ENCODE data around the gene SLF2.

Gene SLF2

GRCh38 chr10:100894033-100894432, 18.7 kb upstream of the SLF2 start:
- H3K4me3 ChIP-seq (ENCODE audit: low read depth, low read length): no peak overlapping the region
- TF ChIP-seq, protein P1, sequence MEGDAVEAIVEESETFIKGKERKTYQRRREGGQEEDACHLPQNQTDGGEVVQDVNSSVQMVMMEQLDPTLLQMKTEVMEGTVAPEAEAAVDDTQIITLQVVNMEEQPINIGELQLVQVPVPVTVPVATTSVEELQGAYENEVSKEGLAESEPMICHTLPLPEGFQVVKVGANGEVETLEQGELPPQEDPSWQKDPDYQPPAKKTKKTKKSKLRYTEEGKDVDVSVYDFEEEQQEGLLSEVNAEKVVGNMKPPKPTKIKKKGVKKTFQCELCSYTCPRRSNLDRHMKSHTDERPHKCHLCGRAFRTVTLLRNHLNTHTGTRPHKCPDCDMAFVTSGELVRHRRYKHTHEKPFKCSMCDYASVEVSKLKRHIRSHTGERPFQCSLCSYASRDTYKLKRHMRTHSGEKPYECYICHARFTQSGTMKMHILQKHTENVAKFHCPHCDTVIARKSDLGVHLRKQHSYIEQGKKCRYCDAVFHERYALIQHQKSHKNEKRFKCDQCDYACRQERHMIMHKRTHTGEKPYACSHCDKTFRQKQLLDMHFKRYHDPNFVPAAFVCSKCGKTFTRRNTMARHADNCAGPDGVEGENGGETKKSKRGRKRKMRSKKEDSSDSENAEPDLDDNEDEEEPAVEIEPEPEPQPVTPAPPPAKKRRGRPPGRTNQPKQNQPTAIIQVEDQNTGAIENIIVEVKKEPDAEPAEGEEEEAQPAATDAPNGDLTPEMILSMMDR (IDR thresholded peaks at IDR 0.05; ENCODE audit: borderline replicate concordance, insufficient read depth, low read depth, low read length): no peak

DNA sequence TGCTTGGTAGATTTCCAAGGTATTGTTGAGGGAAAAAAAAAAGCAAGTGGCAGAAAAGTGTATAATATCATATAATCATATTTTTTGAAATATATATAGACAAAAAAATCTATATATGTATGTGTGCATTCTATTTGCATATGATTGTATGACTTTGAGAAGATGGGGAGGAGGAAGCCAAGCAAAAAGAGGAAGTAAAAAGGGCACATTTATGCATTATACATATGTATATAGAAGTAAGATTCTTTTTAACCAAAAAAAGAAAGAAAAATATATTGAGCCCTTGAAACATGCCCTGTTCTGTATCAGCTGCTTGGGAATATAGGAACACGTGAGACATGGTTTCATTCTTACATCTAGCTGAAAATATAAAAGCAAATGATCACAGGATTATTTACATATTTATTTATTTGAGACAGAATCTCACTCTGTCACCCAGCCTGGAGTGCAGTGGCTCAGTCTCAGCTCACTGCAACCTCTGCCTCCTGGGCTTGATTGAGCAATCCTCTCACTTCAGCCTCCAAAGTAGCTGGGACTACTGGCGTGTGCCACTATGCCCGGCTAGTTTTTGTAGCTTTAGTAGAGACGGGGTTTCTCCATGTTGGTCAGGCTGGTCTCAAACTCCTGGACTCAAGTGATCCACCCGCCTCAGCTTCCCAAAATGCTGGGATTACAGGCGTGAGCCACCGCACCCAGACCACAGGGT, 18.0 kb upstream of the SLF2 start:
- no peak overlapping the region for H3K4me3 ChIP-seq (ENCODE audit: low read depth, low read length)

GRCh38 chr10:100895346-100895745, 17.4 kb upstream of the SLF2 start:
- TF ChIP-seq, protein P1 (IDR thresholded peaks at IDR 0.05; ENCODE audit: borderline replicate concordance, insufficient read depth, low read depth, low read length): no peak
- H3K4me3 ChIP-seq (ENCODE audit: low read depth, low read length): no peak overlapping the region

More for the DNA sequence above, 18.0 kb upstream of the SLF2 start:
- TF ChIP-seq, protein P1 (IDR thresholded peaks at IDR 0.05; ENCODE audit: borderline replicate concordance, insufficient read depth, low read depth, low read length): no peak

- TF ChIP-seq, protein P1 (IDR thresholded peaks at IDR 0.05; ENCODE audit: borderline replicate concordance, insufficient read depth, low read depth, low read length): no peak
- no peak overlapping the region for H3K4me3 ChIP-seq (ENCODE audit: low read depth, low read length)
Observed at GRCh38 chr10:100895896-100896295, 16.9 kb upstream of the SLF2 start.

DNA sequence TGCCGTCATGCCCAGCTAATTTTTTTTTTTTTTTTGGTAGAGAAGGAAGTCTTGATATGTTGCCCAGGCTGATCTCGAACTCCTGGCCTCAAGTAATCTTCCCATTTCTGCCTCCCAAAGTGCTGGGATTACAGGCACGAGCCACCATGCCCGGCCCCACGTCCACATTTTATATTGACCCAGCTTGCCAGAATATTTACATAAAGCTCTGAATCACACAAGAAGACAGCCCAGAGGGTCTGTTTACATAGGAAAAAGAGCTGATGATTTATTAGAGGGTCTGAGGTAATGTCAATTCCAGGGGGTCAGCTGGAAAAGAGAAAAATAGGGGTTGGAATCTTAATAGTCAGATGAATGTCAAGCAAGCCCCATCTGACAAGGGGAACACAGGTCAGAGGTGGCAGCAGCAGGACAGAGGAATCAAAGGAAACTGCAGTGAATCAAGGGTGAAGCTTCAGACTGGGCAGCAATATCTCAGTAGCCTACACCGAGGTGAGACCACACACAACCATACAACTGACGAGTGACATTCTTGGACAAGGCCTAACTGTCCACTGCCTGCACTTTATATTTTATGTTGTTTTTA, 15.8 kb upstream of the SLF2 start:
- TF ChIP-seq, protein P1 (IDR thresholded peaks at IDR 0.05; ENCODE audit: borderline replicate concordance, insufficient read depth, low read depth, low read length): no peak
- no peak overlapping the region for H3K4me3 ChIP-seq (ENCODE audit: low read depth, low read length)

GRCh38 chr10:100897976-100898375, 14.8 kb upstream of the SLF2 start:
- H3K4me3 ChIP-seq (ENCODE audit: low read depth, low read length): no peak overlapping the region
- TF ChIP-seq, protein P1 (IDR thresholded peaks at IDR 0.05; ENCODE audit: borderline replicate concordance, insufficient read depth, low read depth, low read length): no peak

DNA sequence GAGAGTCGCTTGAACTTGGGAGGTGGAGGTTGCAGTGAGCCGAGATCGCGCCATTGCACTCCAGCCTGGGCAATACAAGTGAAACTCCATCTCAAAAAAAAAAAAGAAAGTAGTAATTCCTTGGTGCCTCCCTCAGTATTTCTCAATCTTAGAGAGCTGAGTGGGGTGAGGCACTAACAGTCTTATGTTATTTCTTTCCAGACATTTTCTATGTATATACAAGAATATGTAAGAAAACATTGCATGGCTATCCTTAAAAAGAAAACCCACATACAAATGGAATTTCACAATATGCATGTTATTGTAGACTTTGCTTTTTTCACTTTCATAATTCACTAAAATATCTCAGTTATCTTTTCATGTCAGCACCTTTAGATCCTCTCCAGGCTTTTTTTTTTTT, 13.6 kb upstream of the SLF2 start:
- TF ChIP-seq, protein P1 (IDR thresholded peaks at IDR 0.05; ENCODE audit: borderline replicate concordance, insufficient read depth, low read depth, low read length): no peak
- H3K4me3 ChIP-seq (ENCODE audit: low read depth, low read length): no peak overlapping the region
